Upper lobe of left lung (tissue), 6 donors: Measurements from ENCODE around the gene TNFRSF6B. TPM values are rescaled to one million over a fixed set of nuclear protein-coding genes. Genes with fewer than 3 reads are reported as not detected.

Source experiments
- ATAC-seq, 2 donors: fragments of 200-7000 bp; cut with Tn5 transposase; one replicate each; pipeline ENCODE4 v1.9.1; 2022; ENCODE audit warnings: mild to moderate bottlenecking in 2 of 2, moderate library complexity in 2 of 2; ENCODE audit not compliant: low FRiP score in 2 of 2
- DNase-seq, 2 donors: peaks; one replicate each; pipeline ENCODE4 v3.0.0-alpha.2; 2019 to 2020
- H3K27ac ChIP-seq, 4 donors: fragments of 200-600 bp; sonication (generic); one replicate each; pipeline ENCODE4 v1.5.1; 2016 to 2019
- H3K27me3 ChIP-seq, 4 donors: fragments of 200-600 bp; sonication (generic); one replicate each; pipeline ENCODE4 v1.5.1; 2017 to 2019
- H3K36me3 ChIP-seq, 4 donors: fragments of 200-600 bp; sonication (generic); one replicate each; pipeline ENCODE4 v1.5.1; 2016 to 2019
- H3K4me1 ChIP-seq, 4 donors: fragments of 200-600 bp; sonication (generic); one replicate each; pipeline ENCODE4 v1.5.1; 2018 to 2019
- H3K4me3 ChIP-seq, 4 donors: fragments of 200-600 bp; sonication (generic); one replicate each; pipeline ENCODE4 v1.5.1; 2017 to 2019; ENCODE audit warnings: mild to moderate bottlenecking in 2 of 4, moderate library complexity in 1 of 4
- H3K9me3 ChIP-seq, 4 donors: fragments of 200-600 bp; sonication (generic); one replicate each; pipeline ENCODE4 v1.5.1; 2018 to 2019
- EP300 ChIP-seq, 4 donors: sonication (generic); formaldehyde crosslinking; IDR thresholded peaks; one replicate each; pipeline ENCODE4 v1.5.1; 2017; ENCODE audit warnings: antibody characterized with exemption in 4 of 4, control low read depth in 2 of 4
- POLR2A ChIP-seq, 4 donors: fragments of 450-650 bp; IDR thresholded peaks; one replicate each; pipeline ENCODE4 v1.5.1; 2016 to 2017; ENCODE audit warnings: antibody characterized with exemption in 4 of 4, mild to moderate bottlenecking in 2 of 4
- POLR2AphosphoS5 ChIP-seq, 2 donors: sonication (generic); formaldehyde crosslinking; IDR thresholded peaks; one replicate each; pipeline ENCODE4 v1.5.1; 2017; ENCODE audit warnings: antibody characterized with exemption in 2 of 2
- WGBS, 2 donors: methylation state at CpG; one replicate each; pipeline ENCODE4 v1.1.5; 2017 to 2018; 5-methylcytosine and 5-hydroxymethylcytosine counted together
- total RNA-seq, 6 donors: library from RNA; depleted of rRNA in 4 of 6; stranded (reverse); fragments of >200 nt in 4 of 6; gene quantifications; one replicate each; pipeline versions ENCODE4 v1.1.0 to v1.2.1, GENCODE V29; 2016 to 2021
- TF ChIP-seq, protein P1 (sequence below), 6 experiments: fragments of 450-650 bp in 4 of 6; fragments of 200-600 bp in 2 of 6; sonication (generic) in 2 of 6; IDR thresholded peaks; one replicate each; pipeline ENCODE4 v1.5.1; 2016 to 2019; ENCODE audit warnings: antibody characterized with exemption in 6 of 6
- donor health status: DM: no; HTN: no; CAD: no; lungs with moderate emphysema.
- donor health status: DM: no; HTN: yes; CAD: no; lungs with severe emphysema.

TNFRSF6B gene
- total RNA-seq, 6 donors from 2014 or later = 13.8 to 34.8 (median 16.9) TPM

DNA sequence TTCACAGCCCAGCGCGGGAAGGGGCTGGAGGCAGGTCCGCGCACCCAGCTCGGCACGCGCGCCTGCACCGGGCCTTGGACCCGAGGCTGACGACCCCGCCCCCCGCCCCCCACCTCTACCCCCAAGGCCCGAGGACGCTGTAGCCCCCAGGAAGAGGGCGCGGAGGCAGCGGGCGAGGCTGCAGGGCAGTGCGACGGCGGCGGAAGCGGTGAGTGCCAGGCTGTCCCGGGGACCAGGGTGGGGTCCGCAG, 41.2 kb downstream of the TNFRSF6B start:
- no peak for ATAC-seq
- peaks cover 38 to 57% (median 42%) of the 10 kb centered on the region in 4 donors for H3K4me1 ChIP-seq
- WGBS, 2 donors = 13% methylated on average over 8 of the region's 26 CpGs; no CpG with 5 or more reads in 1 of the 2 donors

DNA sequence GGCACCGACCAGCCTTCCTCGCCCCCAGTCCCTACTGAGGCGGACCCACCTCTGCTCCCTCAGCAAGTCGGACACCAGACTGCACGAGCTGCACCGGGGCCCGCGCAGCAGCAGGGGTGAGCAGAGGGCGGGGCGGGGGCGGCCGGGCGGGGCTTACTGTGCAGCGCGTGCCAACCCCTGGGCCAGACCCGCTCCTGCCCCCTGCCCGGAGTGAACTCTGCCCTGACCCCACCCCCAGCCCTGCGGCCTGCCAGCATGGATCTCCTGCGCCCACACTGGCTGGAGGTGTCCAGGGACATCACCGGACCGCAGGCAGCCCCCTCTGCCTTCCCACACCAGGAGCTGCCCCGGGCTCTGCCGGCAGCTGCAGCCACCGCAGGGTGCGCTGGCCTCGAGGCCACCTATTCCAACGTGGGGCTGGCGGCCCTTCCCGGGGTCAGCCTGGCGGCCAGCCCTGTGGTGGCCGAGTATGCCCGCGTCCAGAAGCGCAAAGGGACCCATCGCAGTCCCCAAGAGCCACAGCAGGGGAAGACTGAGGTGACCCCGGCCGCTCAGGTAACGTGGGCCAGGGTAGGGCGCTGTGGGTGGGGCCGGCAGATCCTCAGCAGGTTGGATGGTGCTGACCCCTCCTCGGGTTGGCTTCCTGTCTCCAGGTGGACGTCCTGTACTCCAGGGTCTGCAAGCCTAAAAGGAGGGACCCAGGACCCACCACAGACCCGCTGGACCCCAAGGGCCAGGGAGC, 41.7 kb downstream of the TNFRSF6B start:
- DNase-seq = peak in 1 of 2 donors; percentile 84
- Histone ChIP-seq H3K27ac (peak overlapping the region; percentile 64 to 87 (median 85)), H3K27me3 (no peaks in the 10 kb centered on the region), H3K36me3 (peaks cover 3 to 50% (median 45%) of the 10 kb centered on the region in 4 donors), H3K4me3 (peak overlapping the region in 3 of 4 donors; percentile 36 to 70 (median 59)), H3K4me1 (peaks cover 38 to 57% (median 42%) of the 10 kb centered on the region in 4 donors), H3K9me3 (no peaks in the 10 kb centered on the region)
- WGBS, 2 donors = 34% methylated on average over 20 of the region's 43 CpGs; no CpG with 5 or more reads in 1 of the 2 donors
- TF ChIP-seq POLR2AphosphoS5 (IDR thresholded peaks at IDR 0.05) (no peak), POLR2A (IDR thresholded peaks at IDR 0.05) (no peak), EP300 (IDR thresholded peaks at IDR 0.05) (no peak)
- TF ChIP-seq, protein P1, sequence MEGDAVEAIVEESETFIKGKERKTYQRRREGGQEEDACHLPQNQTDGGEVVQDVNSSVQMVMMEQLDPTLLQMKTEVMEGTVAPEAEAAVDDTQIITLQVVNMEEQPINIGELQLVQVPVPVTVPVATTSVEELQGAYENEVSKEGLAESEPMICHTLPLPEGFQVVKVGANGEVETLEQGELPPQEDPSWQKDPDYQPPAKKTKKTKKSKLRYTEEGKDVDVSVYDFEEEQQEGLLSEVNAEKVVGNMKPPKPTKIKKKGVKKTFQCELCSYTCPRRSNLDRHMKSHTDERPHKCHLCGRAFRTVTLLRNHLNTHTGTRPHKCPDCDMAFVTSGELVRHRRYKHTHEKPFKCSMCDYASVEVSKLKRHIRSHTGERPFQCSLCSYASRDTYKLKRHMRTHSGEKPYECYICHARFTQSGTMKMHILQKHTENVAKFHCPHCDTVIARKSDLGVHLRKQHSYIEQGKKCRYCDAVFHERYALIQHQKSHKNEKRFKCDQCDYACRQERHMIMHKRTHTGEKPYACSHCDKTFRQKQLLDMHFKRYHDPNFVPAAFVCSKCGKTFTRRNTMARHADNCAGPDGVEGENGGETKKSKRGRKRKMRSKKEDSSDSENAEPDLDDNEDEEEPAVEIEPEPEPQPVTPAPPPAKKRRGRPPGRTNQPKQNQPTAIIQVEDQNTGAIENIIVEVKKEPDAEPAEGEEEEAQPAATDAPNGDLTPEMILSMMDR (IDR thresholded peaks at IDR 0.05) = no peak
- ATAC-seq = no peak

More for the DNA sequence above, 41.2 kb downstream of the TNFRSF6B start:
- H3K27me3 ChIP-seq = no peaks in the 10 kb centered on the region
- H3K36me3 ChIP-seq = peaks cover 0 to 46% (median 40%) of the 10 kb centered on the region in 4 donors
- peak in 1 of 2 donors; percentile 85 for DNase-seq
- peak overlapping the region in 3 of 4 donors; percentile 42 to 87 (median 86) for H3K27ac ChIP-seq
- TF ChIP-seq EP300 (IDR thresholded peaks at IDR 0.05) (no peak), POLR2AphosphoS5 (IDR thresholded peaks at IDR 0.05) (no peak), POLR2A (IDR thresholded peaks at IDR 0.05) (no peak)
- TF ChIP-seq, protein P1 (IDR thresholded peaks at IDR 0.05) = no peak
- no peaks in the 10 kb centered on the region for H3K9me3 ChIP-seq
- peak overlapping the region in 3 of 4 donors; percentile 36 to 70 (median 59) for H3K4me3 ChIP-seq

DNA sequence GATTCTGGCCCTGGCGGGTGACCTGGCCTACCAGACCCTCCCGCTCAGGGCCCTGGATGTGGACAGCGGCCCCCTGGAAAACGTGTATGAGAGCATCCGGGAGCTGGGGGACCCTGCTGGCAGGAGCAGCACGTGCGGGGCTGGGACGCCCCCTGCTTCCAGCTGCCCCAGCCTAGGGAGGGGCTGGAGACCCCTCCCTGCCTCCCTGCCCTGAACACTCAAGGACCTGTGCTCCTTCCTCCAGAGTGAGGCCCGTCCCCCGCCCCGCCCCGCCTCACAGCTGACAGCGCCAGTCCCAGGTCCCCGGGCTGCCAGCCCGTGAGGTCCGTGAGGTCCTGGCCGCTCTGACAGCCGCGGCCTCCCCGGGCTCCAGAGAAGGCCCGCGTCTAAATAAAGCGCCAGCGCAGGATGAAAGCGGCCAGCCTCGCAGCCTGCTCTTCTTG, 42.3 kb downstream of the TNFRSF6B start:
- Histone ChIP-seq H3K9me3 (no peaks in the 10 kb centered on the region), H3K4me1 (peaks cover 38 to 57% (median 42%) of the 10 kb centered on the region in 4 donors), H3K27ac (peak overlapping the region; percentile 64 to 87 (median 85)), H3K4me3 (peak overlapping the region; percentile 11 to 70 (median 56)), H3K36me3 (peaks cover 7 to 50% (median 45%) of the 10 kb centered on the region in 4 donors), H3K27me3 (no peaks in the 10 kb centered on the region)
- WGBS, 2 donors = 20 to 28% methylated on average over 2 to 17 of the region's 26 CpGs
- DNase-seq = peak; percentile 75 to 94
- TF ChIP-seq, protein P1 (IDR thresholded peaks at IDR 0.05) = no peak
- no peak for TF ChIP-seq POLR2A (IDR thresholded peaks at IDR 0.05)
- ATAC-seq = peak; percentile 34 to 38

- ATAC-seq = peak; percentile 56 to 85
- peak; percentile 83 to 97 for DNase-seq
- 1% methylated on average over 61 of the region's 136 CpGs; no CpG with 5 or more reads in 1 of the 2 donors for WGBS, 2 donors
- Histone ChIP-seq H3K27me3 (no peaks in the 10 kb centered on the region), H3K36me3 (peaks cover 7 to 50% (median 39%) of the 10 kb centered on the region in 4 donors), H3K4me3 (peak within 1 kb of the TSS; percentile 70 to 87 (median 83)), H3K9me3 (no peaks in the 10 kb centered on the region), H3K4me1 (peaks cover 38 to 57% (median 42%) of the 10 kb centered on the region in 4 donors), H3K27ac (peak within 1 kb of the TSS; percentile 84 to 90 (median 86))
- TF ChIP-seq POLR2A (IDR thresholded peaks at IDR 0.05) = peak in 1 of 4 donors; percentile 26
- no peak for TF ChIP-seq EP300 (IDR thresholded peaks at IDR 0.05)
- TF ChIP-seq, protein P1 (IDR thresholded peaks at IDR 0.05) = peak in 1 of 6 experiments; percentile 13
- TF ChIP-seq POLR2AphosphoS5 (IDR thresholded peaks at IDR 0.05) = no peak
Measured at GRCh38 chr20:63739130-63740069, 42.9 kb downstream of the TNFRSF6B start, which contains the start of gene SLC2A4RG. SLC2A4RG (plus strand) TSS chr20:63739776; CDS start chr20:63739913, 137 bp downstream.
